HepG2 (cell line): ENCODE measurements around the gene RBM12. TPM values are rescaled to one million over a fixed set of nuclear protein-coding genes. Genes with fewer than 3 reads are reported as not detected.

Experiments
- GTF2F1 ChIP-seq: fragments of 150-350 bp; IDR thresholded peaks from 2 replicates; pipeline ENCODE4 v1.6.1; 2014; ENCODE audit warnings: low read length
- NFAT5 ChIP-seq: sonication (generic); formaldehyde crosslinking; IDR thresholded peaks from 2 replicates; pipeline ENCODE4 v1.4.0; 2020; ENCODE audit warnings: missing genetic modification reagents
- NONO ChIP-seq, 2 experiments: fragments of 450-650 bp in 1 of 2; sonication (generic) in 1 of 2; formaldehyde crosslinking in 1 of 2; IDR thresholded peaks in 1 of 2; conservative IDR thresholded peaks in 1 of 2; 2 replicates each; pipeline versions ENCODE4 v1.6.1 to v1.8.0; 2017 to 2022; ENCODE audit warnings: mild to moderate bottlenecking in 1 of 2, missing genetic modification reagents in 1 of 2, moderate library complexity in 1 of 2
- SP5 ChIP-seq: IDR thresholded peaks from 2 replicates; pipeline ENCODE4 v1.6.1; 2016; ENCODE audit warnings: low read depth, borderline replicate concordance
- SUZ12 ChIP-seq: fragments of 150-350 bp; IDR thresholded peaks from 2 replicates; pipeline ENCODE4 v1.6.1; 2014; ENCODE audit warnings: low read depth, low read length
- ZBTB7A ChIP-seq: sonication (generic); formaldehyde crosslinking; IDR thresholded peaks from 2 replicates; pipeline ENCODE4 v1.8.0; 2022; ENCODE audit warnings: mild to moderate bottlenecking, missing genetic modification reagents
- ZFX ChIP-seq: sonication (generic); formaldehyde crosslinking; IDR thresholded peaks from 2 replicates; pipeline ENCODE4 v1.4.0; 2020; ENCODE audit warnings: mild to moderate bottlenecking, low read depth, missing genetic modification reagents, moderate library complexity
- ZNF605 ChIP-seq: sonication (generic); formaldehyde crosslinking; IDR thresholded peaks from 2 replicates; pipeline ENCODE4 v1.8.0; 2022; ENCODE audit warnings: mild to moderate bottlenecking, missing genetic modification reagents
- ZNF674 ChIP-seq: sonication (generic); formaldehyde crosslinking; IDR thresholded peaks from 2 replicates; pipeline ENCODE4 v1.5.0; 2020; ENCODE audit warnings: low read depth, mild to moderate bottlenecking, missing genetic modification reagents
- ZNF768 ChIP-seq: sonication (generic); formaldehyde crosslinking; IDR thresholded peaks from 2 replicates; pipeline ENCODE4 v1.4.0; 2020; ENCODE audit warnings: missing genetic modification reagents
- polyA plus RNA-seq, 8 experiments: library from polyadenylated mRNA; depleted of rRNA in 3 of 8; stranded (reverse) in 7 of 8; unstranded in 1 of 8; fragments of >200 nt; fragmentation: Illumina TruSeq in 4 of 8; extraction: Trizol in 4 of 8; gene quantifications; 2 replicates each; pipeline versions ENCODE4 v1.2.1 to v1.2.3, GENCODE V29; 2011 to 2016; ENCODE audit warnings: low read depth in 4 of 8, missing spikeins in 1 of 8, mixed read lengths in 1 of 8; ENCODE audit not compliant: insufficient read depth in 1 of 8
- total RNA-seq, 5 experiments: library from RNA; depleted of rRNA; stranded (reverse); fragments of >200 nt; fragmentation: Illumina TruSeq; extraction: Trizol; gene quantifications; 2 replicates each; pipeline ENCODE4 v1.2.3, GENCODE V29; 2016; ENCODE audit warnings: low read depth in 1 of 5
- TF ChIP-seq, protein P1 (sequence below), 2 experiments: fragments of 450-650 bp in 1 of 2; sonication (generic) in 1 of 2; formaldehyde crosslinking in 1 of 2; IDR thresholded peaks; 2 replicates each; pipeline versions ENCODE4 v1.6.1 to v1.8.0; 2016 to 2022; ENCODE audit warnings: antibody characterized with exemption in 1 of 2, mild to moderate bottlenecking in 1 of 2, missing genetic modification reagents in 1 of 2
- TF ChIP-seq, protein P2 (sequence below): IDR thresholded peaks from 2 replicates; pipeline ENCODE4 v1.6.1; 2016; ENCODE audit warnings: missing genetic modification reagents, missing compliant biosample characterization

Gene RBM12
- total and polyA plus RNA-seq, 2 of the 13 experiments (the other 11 are each of a cell fraction or from before 2014, with no cell fraction given), result 97.9 to 104 TPM

- TF ChIP-seq ZNF674 (CRISPR knock-in tag) (peak; percentile 92), ZFX (peak; percentile 92), SUZ12 (no peak), ZNF605 (CRISPR knock-in tag) (peak; percentile 99), GTF2F1 (no peak), NFAT5 (CRISPR knock-in tag) (peak; percentile 99), ZNF768 (CRISPR knock-in tag) (peak; percentile 73), NONO (IDR thresholded peaks at IDR 0.05) (no peak), NONO (CRISPR knock-in tag; conservative IDR thresholded peaks at IDR 0.05) (peak; percentile 96), ZBTB7A (CRISPR knock-in tag) (peak; percentile 12; the same call in 1 of the 2 replicates), SP5 (peak; percentile 78; the same call in 1 of the 2 replicates)
- TF ChIP-seq, protein P1, sequence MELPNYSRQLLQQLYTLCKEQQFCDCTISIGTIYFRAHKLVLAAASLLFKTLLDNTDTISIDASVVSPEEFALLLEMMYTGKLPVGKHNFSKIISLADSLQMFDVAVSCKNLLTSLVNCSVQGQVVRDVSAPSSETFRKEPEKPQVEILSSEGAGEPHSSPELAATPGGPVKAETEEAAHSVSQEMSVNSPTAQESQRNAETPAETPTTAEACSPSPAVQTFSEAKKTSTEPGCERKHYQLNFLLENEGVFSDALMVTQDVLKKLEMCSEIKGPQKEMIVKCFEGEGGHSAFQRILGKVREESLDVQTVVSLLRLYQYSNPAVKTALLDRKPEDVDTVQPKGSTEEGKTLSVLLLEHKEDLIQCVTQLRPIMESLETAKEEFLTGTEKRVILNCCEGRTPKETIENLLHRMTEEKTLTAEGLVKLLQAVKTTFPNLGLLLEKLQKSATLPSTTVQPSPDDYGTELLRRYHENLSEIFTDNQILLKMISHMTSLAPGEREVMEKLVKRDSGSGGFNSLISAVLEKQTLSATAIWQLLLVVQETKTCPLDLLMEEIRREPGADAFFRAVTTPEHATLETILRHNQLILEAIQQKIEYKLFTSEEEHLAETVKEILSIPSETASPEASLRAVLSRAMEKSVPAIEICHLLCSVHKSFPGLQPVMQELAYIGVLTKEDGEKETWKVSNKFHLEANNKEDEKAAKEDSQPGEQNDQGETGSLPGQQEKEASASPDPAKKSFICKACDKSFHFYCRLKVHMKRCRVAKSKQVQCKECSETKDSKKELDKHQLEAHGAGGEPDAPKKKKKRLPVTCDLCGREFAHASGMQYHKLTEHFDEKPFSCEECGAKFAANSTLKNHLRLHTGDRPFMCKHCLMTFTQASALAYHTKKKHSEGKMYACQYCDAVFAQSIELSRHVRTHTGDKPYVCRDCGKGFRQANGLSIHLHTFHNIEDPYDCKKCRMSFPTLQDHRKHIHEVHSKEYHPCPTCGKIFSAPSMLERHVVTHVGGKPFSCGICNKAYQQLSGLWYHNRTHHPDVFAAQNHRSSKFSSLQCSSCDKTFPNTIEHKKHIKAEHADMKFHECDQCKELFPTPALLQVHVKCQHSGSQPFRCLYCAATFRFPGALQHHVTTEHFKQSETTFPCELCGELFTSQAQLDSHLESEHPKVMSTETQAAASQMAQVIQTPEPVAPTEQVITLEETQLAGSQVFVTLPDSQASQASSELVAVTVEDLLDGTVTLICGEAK (IDR thresholded peaks at IDR 0.05), result no peak
- TF ChIP-seq, protein P1 (CRISPR knock-in tag; IDR thresholded peaks at IDR 0.05), result peak; percentile 92
- TF ChIP-seq, protein P2, sequence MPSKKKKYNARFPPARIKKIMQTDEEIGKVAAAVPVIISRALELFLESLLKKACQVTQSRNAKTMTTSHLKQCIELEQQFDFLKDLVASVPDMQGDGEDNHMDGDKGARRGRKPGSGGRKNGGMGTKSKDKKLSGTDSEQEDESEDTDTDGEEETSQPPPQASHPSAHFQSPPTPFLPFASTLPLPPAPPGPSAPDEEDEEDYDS (CRISPR knock-in tag), result peak; percentile 86; the same call in 1 of the 2 replicates
Measured at GRCh38 chr20:35615667-35616464, 48.8 kb downstream of the RBM12 start, which contains the start of gene SPAG4 (continued).
